GM23338 (cell line): ENCODE results near the gene C20orf204.

ENCODE experiments used
- CREB1 ChIP-seq: fragments of 250-450 bp; sonication (Bioruptor Pico); IDR thresholded peaks from 2 replicates; pipeline ENCODE4 v1.5.0; 2020; ENCODE audit warnings: low read depth, mild to moderate bottlenecking, moderate library complexity
- CTCF ChIP-seq, 2 experiments: fragments of 200-600 bp in 1 of 2; sonication (generic) in 1 of 2; conservative IDR thresholded peaks; 2 replicates each; pipeline versions ENCODE4 v1.5.1 to v1.6.1; 2016 to 2017; ENCODE audit warnings: antibody characterized with exemption in 2 of 2, low read depth in 2 of 2, mild to moderate bottlenecking in 2 of 2, moderate library complexity in 1 of 2
- ETS1 ChIP-seq: IDR thresholded peaks from 2 replicates; pipeline ENCODE4 v1.6.1; 2016; ENCODE audit warnings: antibody characterized with exemption
- EZH2 ChIP-seq: fragments of 200-600 bp; sonication (generic); IDR thresholded peaks from one replicate; pipeline ENCODE4 v1.8.0; 2017; ENCODE audit warnings: antibody characterized with exemption, mild to moderate bottlenecking, low read depth; ENCODE audit not compliant: unreplicated experiment
- EZH2phosphoT487 ChIP-seq: fragments of 200-600 bp; sonication (generic); IDR thresholded peaks from one replicate; pipeline ENCODE4 v1.8.1; 2018; ENCODE audit warnings: antibody characterized with exemption; ENCODE audit not compliant: unreplicated experiment
- JUNB ChIP-seq: IDR thresholded peaks from one replicate; pipeline ENCODE4 v1.6.1; 2016; ENCODE audit warnings: antibody characterized with exemption; ENCODE audit not compliant: unreplicated experiment
- POLR2AphosphoS5 ChIP-seq: IDR thresholded peaks from 2 replicates; pipeline ENCODE4 v1.6.1; 2016; ENCODE audit warnings: antibody characterized with exemption, low read depth
- ZNF331 ChIP-seq: fragments of 250-450 bp; sonication (Bioruptor Pico); IDR thresholded peaks from 2 replicates; pipeline ENCODE4 v1.5.0; 2020; ENCODE audit warnings: low read depth, mild to moderate bottlenecking, moderate library complexity
- ZNF462 ChIP-seq: fragments of 250-450 bp; sonication (Bioruptor Pico); IDR thresholded peaks from 2 replicates; pipeline ENCODE4 v1.5.0; 2020; ENCODE audit warnings: mild to moderate bottlenecking, moderate library complexity
- TF ChIP-seq, protein P1 (sequence below): IDR thresholded peaks from one replicate; pipeline ENCODE4 v1.6.1; 2018; ENCODE audit warnings: antibody characterized with exemption; ENCODE audit not compliant: unreplicated experiment

DNA sequence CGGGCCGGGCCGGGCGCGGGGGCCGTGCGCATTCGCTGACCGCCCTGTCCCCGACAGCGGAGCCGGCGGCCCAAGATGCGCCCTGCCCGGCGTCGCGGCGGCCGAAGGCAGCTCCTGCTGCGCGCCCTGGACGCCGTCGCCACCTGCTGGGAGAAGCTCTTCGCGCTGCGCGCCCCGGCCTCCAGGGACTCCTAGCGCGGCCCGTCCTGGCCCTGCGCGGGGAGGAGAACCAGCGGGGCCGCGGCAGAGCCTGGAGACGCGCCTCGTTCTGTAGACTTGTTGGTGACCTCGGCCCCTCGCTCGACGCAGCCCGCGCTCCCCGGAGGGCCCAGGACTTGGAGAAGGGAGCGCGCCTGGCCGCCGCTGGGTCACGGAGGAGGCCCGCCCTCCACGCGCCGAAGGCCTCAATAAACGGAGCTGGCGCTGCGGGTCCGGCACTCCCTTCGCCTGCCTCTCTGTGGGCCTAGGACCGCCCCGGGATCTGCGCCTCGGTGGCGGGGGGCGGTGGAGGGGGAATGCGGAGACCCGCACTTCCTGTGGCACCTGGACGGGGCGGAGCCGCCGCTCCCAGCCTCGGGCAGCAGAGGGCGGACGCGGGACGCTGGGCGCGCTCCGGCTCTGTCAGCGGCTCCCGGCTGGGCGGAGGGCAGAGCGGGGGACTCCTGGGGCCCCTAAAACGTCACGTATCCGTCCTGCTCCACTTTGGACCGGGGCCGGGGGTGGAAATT lies 2.7 kb downstream of the C20orf204 start:
- TF ChIP-seq POLR2AphosphoS5 (0 out of 2 replicates have a peak, but pooled peaks have one; percentile 23), CTCF (conservative IDR thresholded peaks at IDR 0.05; ENCODE audit: low read depth in 2 of 2) (peak; percentile 60 to 81), EZH2phosphoT487 (no peak), EZH2 (no peak), ETS1 (no peak), CREB1 (CRISPR knock-in tag) (peak; percentile 60), JUNB (no peak), ZNF331 (no peak), ZNF462 (CRISPR knock-in tag) (no peak)
- TF ChIP-seq, protein P1, sequence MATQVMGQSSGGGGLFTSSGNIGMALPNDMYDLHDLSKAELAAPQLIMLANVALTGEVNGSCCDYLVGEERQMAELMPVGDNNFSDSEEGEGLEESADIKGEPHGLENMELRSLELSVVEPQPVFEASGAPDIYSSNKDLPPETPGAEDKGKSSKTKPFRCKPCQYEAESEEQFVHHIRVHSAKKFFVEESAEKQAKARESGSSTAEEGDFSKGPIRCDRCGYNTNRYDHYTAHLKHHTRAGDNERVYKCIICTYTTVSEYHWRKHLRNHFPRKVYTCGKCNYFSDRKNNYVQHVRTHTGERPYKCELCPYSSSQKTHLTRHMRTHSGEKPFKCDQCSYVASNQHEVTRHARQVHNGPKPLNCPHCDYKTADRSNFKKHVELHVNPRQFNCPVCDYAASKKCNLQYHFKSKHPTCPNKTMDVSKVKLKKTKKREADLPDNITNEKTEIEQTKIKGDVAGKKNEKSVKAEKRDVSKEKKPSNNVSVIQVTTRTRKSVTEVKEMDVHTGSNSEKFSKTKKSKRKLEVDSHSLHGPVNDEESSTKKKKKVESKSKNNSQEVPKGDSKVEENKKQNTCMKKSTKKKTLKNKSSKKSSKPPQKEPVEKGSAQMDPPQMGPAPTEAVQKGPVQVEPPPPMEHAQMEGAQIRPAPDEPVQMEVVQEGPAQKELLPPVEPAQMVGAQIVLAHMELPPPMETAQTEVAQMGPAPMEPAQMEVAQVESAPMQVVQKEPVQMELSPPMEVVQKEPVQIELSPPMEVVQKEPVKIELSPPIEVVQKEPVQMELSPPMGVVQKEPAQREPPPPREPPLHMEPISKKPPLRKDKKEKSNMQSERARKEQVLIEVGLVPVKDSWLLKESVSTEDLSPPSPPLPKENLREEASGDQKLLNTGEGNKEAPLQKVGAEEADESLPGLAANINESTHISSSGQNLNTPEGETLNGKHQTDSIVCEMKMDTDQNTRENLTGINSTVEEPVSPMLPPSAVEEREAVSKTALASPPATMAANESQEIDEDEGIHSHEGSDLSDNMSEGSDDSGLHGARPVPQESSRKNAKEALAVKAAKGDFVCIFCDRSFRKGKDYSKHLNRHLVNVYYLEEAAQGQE = no peak
